HL-60/S4 treated with phorbol 12-myristate 13-acetate at 8.2 ng/mL for 4 days and 3 days (cell line): ENCODE measurements around the gene FBXO9.

Experiments
- in situ Hi-C: fragments of 300-500 bp; cut with MboI; formaldehyde crosslinking; loops from 2 replicates; pipeline ENCODE4 v1.15.0; 2022; ENCODE audit warnings: low sequenced_read_pairs

The FBXO9 gene

GRCh38 chr6:53065266-53066076 is at the start of gene FBXO9:
FBXO9 (plus strand) TSS chr6:53065404; CDS start chr6:53065790, 386 bp downstream.
- in situ Hi-C loops, result no loop called here

GRCh38 chr6:53015486-53015885 is 49.7 kb upstream of the FBXO9 start:
- in situ Hi-C loops, result no loop called here

- in situ Hi-C loops, result no loop called here
Observed at GRCh38 chr6:53018446-53018845, 46.8 kb upstream of the FBXO9 start.

GRCh38 chr6:53020005-53020744 is 45.0 kb upstream of the FBXO9 start:
- in situ Hi-C loops, result no loop called here

- in situ Hi-C loops, result no loop called here
Observed at GRCh38 chr6:53023323-53023722, 41.9 kb upstream of the FBXO9 start.

GRCh38 chr6:53026526-53026925 is 38.7 kb upstream of the FBXO9 start:
- in situ Hi-C loops, result no loop called here

- in situ Hi-C loops, result no loop called here
Observed at GRCh38 chr6:53027131-53027718, 38.0 kb upstream of the FBXO9 start.

GRCh38 chr6:53028467-53028866 is 36.7 kb upstream of the FBXO9 start:
- in situ Hi-C loops, result no loop called here

GRCh38 chr6:53029257-53029656 is 35.9 kb upstream of the FBXO9 start:
- in situ Hi-C loops, result no loop called here

GRCh38 chr6:53029761-53030160 is 35.4 kb upstream of the FBXO9 start:
- in situ Hi-C loops, result no loop called here

- in situ Hi-C loops, result no loop called here
Observed at GRCh38 chr6:53031281-53031680, 33.9 kb upstream of the FBXO9 start.

GRCh38 chr6:53032849-53033248 is 32.4 kb upstream of the FBXO9 start:
- in situ Hi-C loops, result no loop called here

GRCh38 chr6:53033764-53034163 is 31.4 kb upstream of the FBXO9 start:
- in situ Hi-C loops, result no loop called here

GRCh38 chr6:53035549-53036213 is 29.5 kb upstream of the FBXO9 start:
- in situ Hi-C loops, result no loop called here

GRCh38 chr6:53038141-53038540 is 27.1 kb upstream of the FBXO9 start:
- in situ Hi-C loops, result no loop called here

GRCh38 chr6:53038596-53038995 is 26.6 kb upstream of the FBXO9 start:
- in situ Hi-C loops, result no loop called here

GRCh38 chr6:53041356-53041755 is 23.8 kb upstream of the FBXO9 start:
- in situ Hi-C loops, result no loop called here

GRCh38 chr6:53042112-53042511 is 23.1 kb upstream of the FBXO9 start:
- in situ Hi-C loops, result no loop called here

GRCh38 chr6:53043581-53043980 is 21.6 kb upstream of the FBXO9 start:
- in situ Hi-C loops, result no loop called here

GRCh38 chr6:53044071-53044470 is 21.1 kb upstream of the FBXO9 start:
- in situ Hi-C loops, result no loop called here

- in situ Hi-C loops, result no loop called here
Observed at GRCh38 chr6:53044572-53044971, 20.6 kb upstream of the FBXO9 start.
